HepG2 (cell line): Measurements from ENCODE around the gene CENPM. TPM values are rescaled to one million over a fixed set of nuclear protein-coding genes. Genes with fewer than 3 reads are reported as not detected.

Experiments
- FOSL2 ChIP-seq: sonication (generic); formaldehyde crosslinking; IDR thresholded peaks from 2 replicates; pipeline ENCODE4 v1.4.0; 2020; ENCODE audit warnings: missing genetic modification reagents
- FUBP1 ChIP-seq: sonication (generic); formaldehyde crosslinking; IDR thresholded peaks from 2 replicates; pipeline ENCODE4 v1.5.1; 2020; ENCODE audit warnings: missing genetic modification reagents, mild to moderate bottlenecking, borderline replicate concordance
- MAFG ChIP-seq: sonication (generic); formaldehyde crosslinking; IDR thresholded peaks from 2 replicates; pipeline ENCODE4 v1.5.1; 2020; ENCODE audit warnings: mild to moderate bottlenecking, missing genetic modification reagents
- MIER2 ChIP-seq: IDR thresholded peaks from 2 replicates; pipeline ENCODE4 v1.6.1; 2016; ENCODE audit warnings: missing biosample characterization, missing genetic modification reagents
- PAXIP1 ChIP-seq: sonication (generic); formaldehyde crosslinking; conservative IDR thresholded peaks from 2 replicates; pipeline ENCODE4 v1.4.0; 2020; ENCODE audit warnings: mild to moderate bottlenecking, missing genetic modification reagents, moderate library complexity
- RBAK ChIP-seq: sonication (generic); formaldehyde crosslinking; IDR thresholded peaks from 2 replicates; pipeline ENCODE4 v1.5.1; 2020; ENCODE audit warnings: mild to moderate bottlenecking, missing genetic modification reagents
- SATB2 ChIP-seq: sonication (generic); formaldehyde crosslinking; IDR thresholded peaks from 2 replicates; pipeline ENCODE4 v1.5.0; 2020; ENCODE audit warnings: missing genetic modification reagents
- TBP ChIP-seq: sonication (generic); formaldehyde crosslinking; IDR thresholded peaks from 2 replicates; pipeline ENCODE4 v1.5.0; 2020; ENCODE audit warnings: missing genetic modification reagents
- THAP7 ChIP-seq: sonication (generic); formaldehyde crosslinking; IDR thresholded peaks from 2 replicates; pipeline ENCODE4 v1.8.1; 2023; ENCODE audit warnings: mild to moderate bottlenecking, missing genetic modification reagents
- THRA ChIP-seq: sonication (generic); formaldehyde crosslinking; IDR thresholded peaks from 2 replicates; pipeline ENCODE4 v1.4.0; 2020; ENCODE audit warnings: missing genetic modification reagents, borderline replicate concordance
- ZNF24 ChIP-seq: fragments of 450-650 bp; IDR thresholded peaks from 2 replicates; pipeline ENCODE4 v1.6.1; 2017; ENCODE audit warnings: antibody characterized with exemption, mild to moderate bottlenecking
- ZNF317 ChIP-seq: sonication (generic); formaldehyde crosslinking; IDR thresholded peaks from 2 replicates; pipeline ENCODE4 v1.5.0; 2020; ENCODE audit warnings: mild to moderate bottlenecking, missing genetic modification reagents
- ZNF331 ChIP-seq: sonication (generic); formaldehyde crosslinking; IDR thresholded peaks from 2 replicates; pipeline ENCODE4 v1.4.0; 2020; ENCODE audit warnings: missing genetic modification reagents
- ZNF589 ChIP-seq: sonication (generic); formaldehyde crosslinking; conservative IDR thresholded peaks from 2 replicates; pipeline ENCODE4 v1.8.0; 2022; ENCODE audit warnings: mild to moderate bottlenecking, moderate library complexity, missing genetic modification reagents
- ZNF605 ChIP-seq: sonication (generic); formaldehyde crosslinking; IDR thresholded peaks from 2 replicates; pipeline ENCODE4 v1.8.0; 2022; ENCODE audit warnings: mild to moderate bottlenecking, missing genetic modification reagents
- ZNF639 ChIP-seq: conservative IDR thresholded peaks from 2 replicates; pipeline ENCODE4 v1.6.1; 2018; ENCODE audit warnings: missing genetic modification reagents
- ZNF740 ChIP-seq: sonication (generic); formaldehyde crosslinking; IDR thresholded peaks from 2 replicates; pipeline ENCODE4 v1.4.0; 2020; ENCODE audit warnings: missing genetic modification reagents
- ZNF850 ChIP-seq: sonication (generic); formaldehyde crosslinking; conservative IDR thresholded peaks from 2 replicates; pipeline ENCODE4 v1.9.0; 2021; ENCODE audit warnings: mild to moderate bottlenecking, missing genetic modification reagents
- polyA plus RNA-seq, 8 experiments: library from polyadenylated mRNA; depleted of rRNA in 3 of 8; stranded (reverse) in 7 of 8; unstranded in 1 of 8; fragments of >200 nt; fragmentation: Illumina TruSeq in 4 of 8; extraction: Trizol in 4 of 8; gene quantifications; 2 replicates each; pipeline versions ENCODE4 v1.2.1 to v1.2.3, GENCODE V29; 2011 to 2016; ENCODE audit warnings: low read depth in 4 of 8, missing spikeins in 1 of 8, mixed read lengths in 1 of 8; ENCODE audit not compliant: insufficient read depth in 1 of 8
- total RNA-seq, 5 experiments: library from RNA; depleted of rRNA; stranded (reverse); fragments of >200 nt; fragmentation: Illumina TruSeq; extraction: Trizol; gene quantifications; 2 replicates each; pipeline ENCODE4 v1.2.3, GENCODE V29; 2016; ENCODE audit warnings: low read depth in 1 of 5

CENPM gene
- total and polyA plus RNA-seq, 2 of the 13 experiments (the other 11 are each of a cell fraction or from before 2014, with no cell fraction given): 11.2 to 37.3 TPM

- no peak for TF ChIP-seq FOSL2 (CRISPR knock-in tag)
- no peak for TF ChIP-seq THAP7 (CRISPR knock-in tag)
- TF ChIP-seq ZNF639 (CRISPR knock-in tag): no peak
- TF ChIP-seq ZNF850 (CRISPR knock-in tag): no peak
- no peak for TF ChIP-seq ZNF24
- TF ChIP-seq THRA (CRISPR knock-in tag): 0 out of 2 replicates have a peak, but pooled peaks have one; percentile 25
- 0 out of 2 replicates have a peak, but pooled peaks have one; percentile 34 for TF ChIP-seq FUBP1 (CRISPR knock-in tag)
- peak; percentile 81; the same call in 1 of the 2 replicates for TF ChIP-seq ZNF605
- no peak for TF ChIP-seq TBP (CRISPR knock-in tag)
- TF ChIP-seq MAFG (CRISPR knock-in tag): no peak
- no peak for TF ChIP-seq ZNF589
- TF ChIP-seq MIER2: no peak
- TF ChIP-seq SATB2: no peak
- TF ChIP-seq ZNF740 (CRISPR knock-in tag): peak; percentile 67; the same call in 1 of the 2 replicates
- TF ChIP-seq ZNF331 (CRISPR knock-in tag): 0 out of 2 replicates have a peak, but pooled peaks have one; percentile 34
- no peak for TF ChIP-seq RBAK (CRISPR knock-in tag)
- TF ChIP-seq PAXIP1 (CRISPR knock-in tag): peak; percentile 53; the same call in 1 of the 2 replicates
- peak; percentile 85 for TF ChIP-seq ZNF317 (CRISPR knock-in tag)
Observed at GRCh38 chr22:41946629-41947423, at the start of gene CENPM (continued).
